ENCODE data around the gene ASPN. TPM values are rescaled to one million over a fixed set of nuclear protein-coding genes. Genes with fewer than 3 reads are reported as not detected.

Gene ASPN
- total and polyA plus RNA-seq, 2 donors (not counting 3 experiments of a cell fraction or from before 2014, with no cell fraction given): not detected

DNA sequence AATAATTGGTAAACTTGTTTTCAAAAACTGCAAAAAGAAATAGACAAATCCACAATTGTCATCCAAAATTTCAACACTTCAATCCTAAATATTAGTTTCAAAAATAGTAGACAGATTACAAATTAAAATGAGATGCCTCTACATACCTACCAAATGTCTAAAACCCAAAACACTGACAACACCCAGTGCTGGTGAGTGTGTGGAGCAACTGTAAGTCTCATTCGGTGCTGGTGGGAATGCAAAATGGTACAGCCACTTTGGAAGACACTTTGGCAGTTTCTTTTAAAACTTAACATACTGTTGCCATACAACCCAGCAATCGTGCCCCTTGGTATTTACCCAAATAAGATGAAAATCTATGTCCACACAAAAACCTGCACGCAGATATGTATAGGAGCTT lies 46.8 kb upstream of the ASPN start:
- dilution Hi-C loops (cut with MboI; ENCODE audit: extremely low pct_ligation_motif_present, low sequenced_read_pairs): no loop called here
- BruUV-seq (replicated peaks): no TSS peak
- CTCF ChIA-PET: no interaction called here

More for the DNA sequence above, 46.8 kb upstream of the ASPN start:
- intact Hi-C loops (cut with micrococcal nuclease): no loop called here
- H3K4me1 ChIP-seq (ENCODE audit: control insufficient read depth, extremely low read depth, insufficient read depth, low read length): no peaks in the 10 kb centered on the region
- no peak overlapping the region for H3K4me3 ChIP-seq (replicated peaks in 1 of 3; ENCODE audit: insufficient read depth in 1 of 3, low read depth in 1 of 3, low read length in 3 of 3)
- no peaks in the 10 kb centered on the region for H3K79me2 ChIP-seq (ENCODE audit: control insufficient read depth, insufficient read depth, low read length)
- DNase-seq (ENCODE audit: low read depth, low spot score) (no peak), FAIRE-seq (no peak)
- H3K27me3 ChIP-seq (ENCODE audit: control insufficient read depth in 2 of 2, insufficient read depth in 2 of 2, low read length in 2 of 2): no peaks in the 10 kb centered on the region
- H3K27ac ChIP-seq (ENCODE audit: insufficient read depth, low read depth, low read length): no peak overlapping the region
- TF ChIP-seq GATA2 (IDR thresholded peaks at IDR 0.05; ENCODE audit: insufficient read depth, insufficient read length, low read depth, low read length): no peak
- TF ChIP-seq MYC (IDR thresholded peaks at IDR 0.05; ENCODE audit: low read depth, low read length): no peak
- TF ChIP-seq POLR2A (IDR thresholded peaks at IDR 0.05; ENCODE audit: low read depth, low read length): no peak
- TF ChIP-seq, protein P1, sequence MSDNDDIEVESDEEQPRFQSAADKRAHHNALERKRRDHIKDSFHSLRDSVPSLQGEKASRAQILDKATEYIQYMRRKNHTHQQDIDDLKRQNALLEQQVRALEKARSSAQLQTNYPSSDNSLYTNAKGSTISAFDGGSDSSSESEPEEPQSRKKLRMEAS (IDR thresholded peaks at IDR 0.05; ENCODE audit: insufficient read depth, insufficient read length): no peak
- TF ChIP-seq, protein P2, sequence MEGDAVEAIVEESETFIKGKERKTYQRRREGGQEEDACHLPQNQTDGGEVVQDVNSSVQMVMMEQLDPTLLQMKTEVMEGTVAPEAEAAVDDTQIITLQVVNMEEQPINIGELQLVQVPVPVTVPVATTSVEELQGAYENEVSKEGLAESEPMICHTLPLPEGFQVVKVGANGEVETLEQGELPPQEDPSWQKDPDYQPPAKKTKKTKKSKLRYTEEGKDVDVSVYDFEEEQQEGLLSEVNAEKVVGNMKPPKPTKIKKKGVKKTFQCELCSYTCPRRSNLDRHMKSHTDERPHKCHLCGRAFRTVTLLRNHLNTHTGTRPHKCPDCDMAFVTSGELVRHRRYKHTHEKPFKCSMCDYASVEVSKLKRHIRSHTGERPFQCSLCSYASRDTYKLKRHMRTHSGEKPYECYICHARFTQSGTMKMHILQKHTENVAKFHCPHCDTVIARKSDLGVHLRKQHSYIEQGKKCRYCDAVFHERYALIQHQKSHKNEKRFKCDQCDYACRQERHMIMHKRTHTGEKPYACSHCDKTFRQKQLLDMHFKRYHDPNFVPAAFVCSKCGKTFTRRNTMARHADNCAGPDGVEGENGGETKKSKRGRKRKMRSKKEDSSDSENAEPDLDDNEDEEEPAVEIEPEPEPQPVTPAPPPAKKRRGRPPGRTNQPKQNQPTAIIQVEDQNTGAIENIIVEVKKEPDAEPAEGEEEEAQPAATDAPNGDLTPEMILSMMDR (IDR thresholded peaks at IDR 0.05; ENCODE audit: extremely low read depth in 1 of 2, insufficient read depth in 1 of 2, low read depth in 1 of 2, low read length in 2 of 2): no peak
- no peak for TF ChIP-seq JUN (IDR thresholded peaks at IDR 0.05; ENCODE audit: borderline replicate concordance, insufficient read depth, insufficient read length, low read depth)
- no peak for TF ChIP-seq POLR2AphosphoS5 (IDR thresholded peaks at IDR 0.05; ENCODE audit: insufficient read depth, low read depth, low read length)
- no peak for TF ChIP-seq FOS (IDR thresholded peaks at IDR 0.05; ENCODE audit: borderline replicate concordance, insufficient read depth, low read length)
- no peak for TF ChIP-seq EZH2 (IDR thresholded peaks at IDR 0.05; ENCODE audit: borderline replicate concordance, low read depth, low read length, severe bottlenecking)
- no peaks in the 10 kb centered on the region for H4K20me1 ChIP-seq (replicated peaks; ENCODE audit: control insufficient read depth, extremely low read depth, insufficient read depth, low read length)
- POLR2A ChIA-PET: no interaction called here
- H3K4me2 ChIP-seq (ENCODE audit: insufficient read depth, low read length): no peak overlapping the region
- H3K36me3 ChIP-seq (ENCODE audit: control insufficient read depth in 2 of 2, extremely low read depth in 1 of 2, insufficient read depth in 2 of 2, low read length in 2 of 2): no peaks in the 10 kb centered on the region
- no peaks in the 10 kb centered on the region for H3K9me1 ChIP-seq (replicated peaks; ENCODE audit: control insufficient read depth, extremely low read depth, insufficient read depth, low read length)
- H3K9ac ChIP-seq (replicated peaks; ENCODE audit: extremely low read depth, insufficient read depth, low read length): no peak overlapping the region
- no peak overlapping the region for H2AFZ ChIP-seq (ENCODE audit: low read depth, low read length)
- no peaks in the 10 kb centered on the region for H3K9me3 ChIP-seq (replicated peaks; ENCODE audit: control insufficient read depth, insufficient read depth, low read length)

Data from endothelial cell of umbilical vein (primary cell).